OCI-LY3 (cell line): Measurements from ENCODE around the gene GRHPR.

Experiments used
- CTCF ChIP-seq: fragments of 200-600, 300-600 bp; sonication (generic); IDR thresholded peaks from 2 replicates; pipeline ENCODE4 v1.5.1; 2014; ENCODE audit warnings: antibody characterized with exemption, low read length, low read depth
- EZH2phosphoT487 ChIP-seq: fragments of 200-600 bp; shearing (Covaris generic); IDR thresholded peaks from 2 replicates; pipeline ENCODE4 v1.6.1; 2018; ENCODE audit warnings: antibody characterized with exemption, mixed run types, low read depth

GRCh38 chr9:37395229-37395628, 27.3 kb upstream of the GRHPR start:
- TF ChIP-seq CTCF: no peak
- TF ChIP-seq EZH2phosphoT487: no peak
